Adrenal gland (tissue), 5 donors: ENCODE results near the gene MUC16.

Source experiments
- CTCF ChIP-seq, 6 experiments: fragments of 450-650 bp in 4 of 6; fragments of 200-600 bp in 2 of 6; sonication (generic) in 1 of 6; IDR thresholded peaks; 1 replicate in 5 of 6; 2 replicates in 1 of 6; pipeline versions ENCODE4 v1.5.1 to v1.8.0; 2016 to 2021; ENCODE audit warnings: antibody characterized with exemption in 6 of 6, mild to moderate bottlenecking in 2 of 6, moderate library complexity in 1 of 6
- POLR2A ChIP-seq, 2 donors: fragments of 450-650 bp; IDR thresholded peaks; one replicate each; pipeline ENCODE4 v1.6.1; 2017; ENCODE audit warnings: antibody characterized with exemption in 2 of 2, mild to moderate bottlenecking in 2 of 2, moderate library complexity in 1 of 2
- donor health status: DM: no; HTN: no; CAD: no.

GRCh38 chr19:9011875-9012274 lies 1.7 kb upstream of the MUC16 start:
- TF ChIP-seq POLR2A (IDR thresholded peaks at IDR 0.05) = no peak
- TF ChIP-seq CTCF (IDR thresholded peaks at IDR 0.05) = no peak
